Activated naive CD4-positive, alpha-beta T cell treated with anti-CD3 and anti-CD28 coated beads, Interleukin-2, amount 50 U/mL, for 24 hours (primary cell): ENCODE results near the gene LY9.
"Not testable (repeated sequence)": the region's sequence is repeated elsewhere in the genome, so short reads cannot be mapped to it uniquely, and the experiment has no call there.

ENCODE experiments used
- H3K27ac Mint-ChIP-seq: one replicate; pipeline ENCODE4 v1.8.0; 2021; ENCODE audit warnings: mild to moderate bottlenecking, mixed read lengths
- H3K27me3 Mint-ChIP-seq: one replicate; pipeline ENCODE4 v1.8.0; 2021; ENCODE audit warnings: mixed read lengths
- H3K36me3 Mint-ChIP-seq: one replicate; pipeline ENCODE4 v1.8.0; 2021; ENCODE audit warnings: mixed read lengths
- H3K4me1 Mint-ChIP-seq: one replicate; pipeline ENCODE4 v1.8.0; 2021; ENCODE audit warnings: mixed read lengths
- H3K4me3 Mint-ChIP-seq: one replicate; pipeline ENCODE4 v1.8.0; 2021; ENCODE audit warnings: mild to moderate bottlenecking, mixed read lengths
- H3K9me3 Mint-ChIP-seq: one replicate; pipeline ENCODE4 v1.8.0; 2021; ENCODE audit warnings: mixed read lengths

The LY9 gene

DNA sequence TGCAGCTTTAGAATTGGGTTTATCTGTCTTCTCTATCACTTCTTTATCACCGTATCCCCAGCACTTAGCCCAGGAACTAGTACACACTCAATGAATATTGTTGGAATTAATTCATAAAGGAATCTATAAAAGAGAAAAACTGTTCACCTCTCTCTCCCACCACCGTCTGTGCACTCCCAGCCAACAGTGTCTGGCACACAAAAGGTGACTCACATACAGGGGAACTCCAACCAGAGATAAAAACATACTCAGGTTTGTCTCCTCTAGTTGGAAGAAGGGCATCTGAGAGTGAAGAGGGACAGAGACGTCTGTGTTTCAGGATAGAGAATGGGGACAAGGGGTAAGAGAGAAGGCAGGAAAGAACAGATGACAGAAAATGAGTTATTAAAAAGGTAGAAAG lies 79.0 kb downstream of the LY9 start:
- Mint-ChIP-seq H3K27ac (peak overlapping the region; percentile 5), H3K4me3 (no peak overlapping the region), H3K9me3 (no peaks in the 10 kb centered on the region), H3K27me3 (no peaks in the 10 kb centered on the region), H3K36me3 (no peaks in the 10 kb centered on the region), H3K4me1 (peaks cover 29% of the 10 kb centered on the region)

GRCh38 chr1:160875591-160875990 lies 79.6 kb downstream of the LY9 start:
- H3K4me1 Mint-ChIP-seq = peaks cover 29% of the 10 kb centered on the region
- not testable (repeated sequence) for H3K4me3 Mint-ChIP-seq, H3K27ac Mint-ChIP-seq, H3K9me3 Mint-ChIP-seq, H3K27me3 Mint-ChIP-seq, H3K36me3 Mint-ChIP-seq

GRCh38 chr1:160876311-160876710 lies 80.3 kb downstream of the LY9 start:
- H3K36me3 Mint-ChIP-seq = no peaks in the 10 kb centered on the region
- H3K9me3 Mint-ChIP-seq = no peaks in the 10 kb centered on the region
- H3K4me1 Mint-ChIP-seq = peaks cover 29% of the 10 kb centered on the region
- H3K27ac Mint-ChIP-seq = no peak overlapping the region
- no peaks in the 10 kb centered on the region for H3K27me3 Mint-ChIP-seq
- H3K4me3 Mint-ChIP-seq = no peak overlapping the region

DNA sequence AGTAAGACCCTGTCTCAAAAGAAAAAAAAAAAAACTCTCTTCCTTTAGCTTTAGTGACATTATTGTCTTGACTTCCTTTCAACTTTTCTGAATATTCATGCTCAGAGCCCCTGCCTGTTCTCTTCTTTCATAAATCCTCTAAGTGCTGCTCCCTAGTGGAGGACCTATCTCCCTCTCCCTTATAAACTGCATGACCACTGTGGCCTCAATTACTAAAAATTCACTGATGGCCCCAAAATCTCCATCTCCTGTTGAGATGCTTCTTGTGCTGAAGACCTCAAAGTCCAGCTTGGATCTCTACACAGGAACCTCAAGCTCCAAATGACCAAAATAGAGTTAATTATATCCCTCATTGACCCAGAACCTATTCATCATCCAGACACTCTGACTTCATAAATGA lies 81.2 kb downstream of the LY9 start:
- H3K36me3 Mint-ChIP-seq = no peaks in the 10 kb centered on the region
- H3K27ac Mint-ChIP-seq = peak overlapping the region; percentile 18

More for the DNA sequence above, 81.2 kb downstream of the LY9 start:
- H3K4me3 Mint-ChIP-seq = no peak overlapping the region
- no peaks in the 10 kb centered on the region for H3K27me3 Mint-ChIP-seq
- H3K4me1 Mint-ChIP-seq = peaks cover 29% of the 10 kb centered on the region
- no peaks in the 10 kb centered on the region for H3K9me3 Mint-ChIP-seq
